ENCODE data around the gene OR4C15.

The OR4C15 gene

DNA sequence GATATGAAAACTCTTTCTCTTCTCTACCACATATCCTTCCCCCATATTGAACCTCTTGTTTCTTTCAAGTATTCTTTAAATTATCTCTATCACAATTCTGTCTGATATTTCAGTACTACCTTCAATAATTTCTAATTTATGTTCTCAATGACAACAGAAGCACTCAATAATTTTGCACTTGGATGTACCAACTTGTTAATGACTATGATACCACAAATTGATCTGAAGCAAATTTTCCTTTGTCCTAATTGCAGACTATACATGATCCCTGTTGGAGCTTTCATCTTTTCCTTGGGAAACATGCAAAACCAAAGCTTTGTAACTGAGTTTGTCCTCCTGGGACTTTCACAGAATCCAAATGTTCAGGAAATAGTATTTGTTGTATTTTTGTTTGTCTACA, at the start of gene OR4C15:
Gene OR4C15 (plus strand): TSS at position 301 of the 400 bp plus-strand sequence. CDS start 0 bp downstream, at position 301.
- DNase-seq (ENCODE audit: low read depth), result no peak
- TF ChIP-seq, protein P1, sequence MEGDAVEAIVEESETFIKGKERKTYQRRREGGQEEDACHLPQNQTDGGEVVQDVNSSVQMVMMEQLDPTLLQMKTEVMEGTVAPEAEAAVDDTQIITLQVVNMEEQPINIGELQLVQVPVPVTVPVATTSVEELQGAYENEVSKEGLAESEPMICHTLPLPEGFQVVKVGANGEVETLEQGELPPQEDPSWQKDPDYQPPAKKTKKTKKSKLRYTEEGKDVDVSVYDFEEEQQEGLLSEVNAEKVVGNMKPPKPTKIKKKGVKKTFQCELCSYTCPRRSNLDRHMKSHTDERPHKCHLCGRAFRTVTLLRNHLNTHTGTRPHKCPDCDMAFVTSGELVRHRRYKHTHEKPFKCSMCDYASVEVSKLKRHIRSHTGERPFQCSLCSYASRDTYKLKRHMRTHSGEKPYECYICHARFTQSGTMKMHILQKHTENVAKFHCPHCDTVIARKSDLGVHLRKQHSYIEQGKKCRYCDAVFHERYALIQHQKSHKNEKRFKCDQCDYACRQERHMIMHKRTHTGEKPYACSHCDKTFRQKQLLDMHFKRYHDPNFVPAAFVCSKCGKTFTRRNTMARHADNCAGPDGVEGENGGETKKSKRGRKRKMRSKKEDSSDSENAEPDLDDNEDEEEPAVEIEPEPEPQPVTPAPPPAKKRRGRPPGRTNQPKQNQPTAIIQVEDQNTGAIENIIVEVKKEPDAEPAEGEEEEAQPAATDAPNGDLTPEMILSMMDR (IDR thresholded peaks at IDR 0.05; ENCODE audit: low read depth, low read length, missing control alignments), result no peak
- H3K4me3 ChIP-seq (ENCODE audit: low read depth, low read length), result no peak within 1 kb of the TSS

DNA sequence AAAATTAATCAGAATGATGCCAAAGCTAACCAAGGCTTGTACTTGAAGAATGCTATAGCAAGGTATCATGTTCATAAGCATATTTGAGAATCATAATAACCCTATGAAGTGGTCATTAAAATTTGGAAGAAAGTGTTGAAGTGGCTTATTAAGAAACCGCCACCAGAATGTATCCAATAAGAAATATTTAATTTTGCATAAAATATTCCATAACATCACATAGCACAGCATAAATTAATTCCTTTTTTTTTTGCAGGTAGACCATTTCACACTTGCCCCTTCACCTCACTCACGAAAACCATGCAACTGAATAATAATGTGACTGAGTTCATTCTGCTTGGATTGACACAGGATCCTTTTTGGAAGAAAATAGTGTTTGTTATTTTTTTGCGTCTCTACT, 17.6 kb downstream of the OR4C15 start, which contains the start of gene OR4C16:
Gene OR4C16 (plus strand): TSS at position 301 of the 400 bp plus-strand sequence. CDS start 0 bp downstream, at position 301.
- DNase-seq (ENCODE audit: low read depth), result no peak
- H3K4me3 ChIP-seq (ENCODE audit: low read depth, low read length), result no peak within 1 kb of the TSS
- TF ChIP-seq, protein P1 (IDR thresholded peaks at IDR 0.05; ENCODE audit: low read depth, low read length, missing control alignments), result no peak

DNA sequence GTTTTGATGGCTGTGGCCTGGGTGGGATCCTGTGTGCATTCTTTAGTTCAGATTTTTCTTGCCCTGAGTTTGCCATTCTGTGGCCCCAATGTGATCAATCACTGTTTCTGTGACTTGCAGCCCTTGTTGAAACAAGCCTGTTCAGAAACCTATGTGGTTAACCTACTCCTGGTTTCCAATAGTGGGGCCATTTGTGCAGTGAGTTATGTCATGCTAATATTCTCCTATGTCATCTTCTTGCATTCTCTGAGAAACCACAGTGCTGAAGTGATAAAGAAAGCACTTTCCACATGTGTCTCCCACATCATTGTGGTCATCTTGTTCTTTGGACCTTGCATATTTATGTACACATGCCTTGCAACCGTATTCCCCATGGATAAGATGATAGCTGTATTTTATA, 18.3 kb downstream of the OR4C15 start:
- no peak for DNase-seq (ENCODE audit: low read depth)
- H3K4me3 ChIP-seq (ENCODE audit: low read depth, low read length), result no peak overlapping the region
- TF ChIP-seq, protein P1 (IDR thresholded peaks at IDR 0.05; ENCODE audit: low read depth, low read length, missing control alignments), result no peak

Measured in GM12864 (cell line).